Neural cell (in vitro differentiated cells): ENCODE results near the gene FXYD1.

Experiments
- CTCF ChIP-seq: fragments of 450-650 bp; IDR thresholded peaks from 2 replicates; pipeline ENCODE4 v1.5.1; 2014; ENCODE audit warnings: antibody characterized with exemption, mild to moderate bottlenecking, moderate library complexity; ENCODE audit not compliant: poor library complexity, severe bottlenecking
- EP300 ChIP-seq: fragments of 450-650 bp; conservative IDR thresholded peaks from 2 replicates; pipeline ENCODE4 v1.6.1; 2014; ENCODE audit warnings: antibody characterized with exemption, mild to moderate bottlenecking, moderate library complexity; ENCODE audit not compliant: poor library complexity, severe bottlenecking
- EZH2 ChIP-seq: fragments of 200-600, 300-800 bp; shearing (Covaris generic), sonication (generic); IDR thresholded peaks from 2 replicates; pipeline ENCODE4 v1.6.1; 2014; ENCODE audit warnings: antibody characterized with exemption, low read length, borderline replicate concordance, mild to moderate bottlenecking; ENCODE audit not compliant: insufficient read depth, poor library complexity, severe bottlenecking
- MXI1 ChIP-seq: fragments of 450-650 bp; conservative IDR thresholded peaks from 2 replicates; pipeline ENCODE4 v1.6.1; 2014; ENCODE audit warnings: antibody characterized with exemption, mild to moderate bottlenecking; ENCODE audit not compliant: poor library complexity, severe bottlenecking
- POLR2AphosphoS5 ChIP-seq: IDR thresholded peaks from 2 replicates; pipeline ENCODE4 v1.6.1; 2012
- REST ChIP-seq: IDR thresholded peaks from 2 replicates; pipeline ENCODE4 v1.6.1; 2012; ENCODE audit warnings: borderline replicate concordance
- SMC3 ChIP-seq: fragments of 450-650 bp; conservative IDR thresholded peaks from 2 replicates; pipeline ENCODE4 v1.6.1; 2014; ENCODE audit warnings: antibody characterized with exemption, mild to moderate bottlenecking, moderate library complexity; ENCODE audit not compliant: poor library complexity
- TAF1 ChIP-seq: IDR thresholded peaks from 2 replicates; pipeline ENCODE4 v1.6.1; 2012; ENCODE audit warnings: low read depth

GRCh38 chr19:35094656-35095055, 44.0 kb upstream of the FXYD1 start:
- TF ChIP-seq EP300 (no peak), CTCF (no peak), EZH2 (no peak), POLR2AphosphoS5 (no peak), TAF1 (no peak), MXI1 (no peak), REST (no peak), SMC3 (no peak)
